HCT116 (cell line): ENCODE results near the gene UNKL. TPM values are rescaled to one million over a fixed set of nuclear protein-coding genes. Genes with fewer than 3 reads are reported as not detected.

Experiments
- ATAC-seq: fragments of 200-7000 bp; cut with Tn5 transposase; 2 replicates; pipeline ENCODE4 v1.9.1; 2020; ENCODE audit warnings: mild to moderate bottlenecking, moderate library complexity
- BruUV-seq: library from RNA; stranded (reverse); fragments of 400-500 nt; replicated peaks from 2 replicates; lab custom pipeline; 2021; lab: Mats Ljungman, UMichigan
- CTCF ChIA-PET: fragments of 300-600 bp; sonication (Branson Sonifier 250); formaldehyde crosslinking; loops from one replicate; lab custom pipeline; 2021; ENCODE audit warnings: antibody characterized with exemption; lab: Charles Lee
- POLR2A ChIA-PET: fragments of 300-600, 350-600 bp; sonication (Branson Sonifier 250); formaldehyde crosslinking; loops from one replicate; lab custom pipeline; 2021; ENCODE audit warnings: antibody characterized with exemption; lab: Charles Lee
- RAD21 ChIA-PET, 2 experiments: fragments of 300-600 bp; sonication (Branson Sonifier 250); formaldehyde crosslinking; loops; one replicate each; lab custom pipeline; 2023; ENCODE audit warnings: low total read pairs in 2 of 2; ENCODE audit not compliant: uncharacterized antibody in 2 of 2, unreplicated experiment in 2 of 2, low non-redundant PET in 1 of 2; lab: Charles Lee
- DNase-seq: peaks from one replicate; pipeline ENCODE4 v3.0.0-alpha.2; 2010; ENCODE audit warnings: low read depth, low spot score
- H2AFZ ChIP-seq: fragments of 200-600 bp; shearing (Covaris generic), sonication (generic); 2 replicates; pipeline ENCODE4 v1.6.1; 2017; ENCODE audit warnings: low read depth, mixed run types, mixed read lengths, antibody characterized with exemption, low read length; ENCODE audit not compliant: poor library complexity, severe bottlenecking
- H3K27ac ChIP-seq: 2 replicates; pipeline ENCODE4 v1.5.1; 2012; ENCODE audit warnings: low read depth, low read length
- H3K27me3 ChIP-seq: fragments of 200-600 bp; sonication (generic); 2 replicates; pipeline ENCODE4 v1.6.1; 2016; ENCODE audit warnings: mixed run types, low read length, mixed read lengths; ENCODE audit not compliant: insufficient read depth
- H3K36me3 ChIP-seq, 2 experiments: fragments of 200-500 bp in 1 of 2; fragments of 200-600 bp in 1 of 2; sonication (Bioruptor generic) in 1 of 2; sonication (generic) in 1 of 2; 2 replicates each; pipeline versions ENCODE4 v1.5.1 to v1.6.1; 2014 to 2016; ENCODE audit warnings: low read length in 2 of 2, inconsistent platforms in 1 of 2, mixed read lengths in 1 of 2, mixed run types in 1 of 2; ENCODE audit not compliant: insufficient read depth in 2 of 2, control insufficient read depth in 1 of 2
- H3K4me1 ChIP-seq, 2 experiments: fragments of 200-600 bp in 1 of 2; sonication (generic) in 1 of 2; 2 replicates each; pipeline versions ENCODE4 v1.5.1 to v1.6.1; 2012 to 2017; ENCODE audit warnings: low read length in 2 of 2, inconsistent platforms in 1 of 2, mild to moderate bottlenecking in 1 of 2, mixed read lengths in 1 of 2, mixed run types in 1 of 2, moderate library complexity in 1 of 2; ENCODE audit not compliant: insufficient read depth in 2 of 2, control insufficient read depth in 1 of 2
- H3K4me2 ChIP-seq: fragments of 200-600 bp; sonication (generic); 2 replicates; pipeline ENCODE4 v1.6.1; 2017; ENCODE audit warnings: mixed run types, low read length, mixed read lengths
- H3K4me3 ChIP-seq, 2 experiments: fragments of 200-600 bp in 1 of 2; sonication (generic) in 1 of 2; replicated peaks in 1 of 2; 2 replicates each; pipeline ENCODE4 v1.5.1; 2011 to 2016; ENCODE audit warnings: low read length in 2 of 2, control low read depth in 1 of 2, low read depth in 1 of 2, mild to moderate bottlenecking in 1 of 2, mixed read lengths in 1 of 2, mixed run types in 1 of 2
- H3K79me2 ChIP-seq: fragments of 200-600 bp; sonication (generic); 2 replicates; pipeline ENCODE4 v1.6.1; 2017; ENCODE audit warnings: mild to moderate bottlenecking, mixed run types, low read length, moderate library complexity, mixed read lengths; ENCODE audit not compliant: insufficient read depth
- H3K9ac ChIP-seq: fragments of 200-600 bp; sonication (generic); 2 replicates; pipeline ENCODE4 v1.6.1; 2016; ENCODE audit warnings: low read length, mixed read lengths
- H3K9me2 ChIP-seq: fragments of 200-600 bp; sonication (generic), shearing (Covaris generic); 2 replicates; pipeline ENCODE4 v1.6.1; 2017; ENCODE audit warnings: mixed run types, mild to moderate bottlenecking, moderate library complexity; ENCODE audit not compliant: insufficient read depth
- H3K9me3 ChIP-seq, 2 experiments: fragments of 200-500 bp in 1 of 2; fragments of 200-600 bp in 1 of 2; sonication (Bioruptor generic) in 1 of 2; sonication (generic) in 1 of 2; 2 replicates each; pipeline ENCODE4 v1.6.1; 2014 to 2017; ENCODE audit warnings: low read length in 2 of 2, mixed read lengths in 2 of 2, inconsistent platforms in 1 of 2, low read depth in 1 of 2, mild to moderate bottlenecking in 1 of 2, mixed run types in 1 of 2, moderate library complexity in 1 of 2; ENCODE audit not compliant: control insufficient read depth in 1 of 2, insufficient read depth in 1 of 2
- H4K20me1 ChIP-seq: fragments of 200-600 bp; sonication (generic), shearing (Covaris generic); 2 replicates; pipeline ENCODE4 v1.6.1; 2017; ENCODE audit warnings: mixed run types, mild to moderate bottlenecking, moderate library complexity; ENCODE audit not compliant: insufficient read depth
- CBX3 ChIP-seq: IDR thresholded peaks from 2 replicates; pipeline ENCODE4 v1.6.1; 2012; ENCODE audit warnings: low read depth
- EGR1 ChIP-seq: IDR thresholded peaks from 2 replicates; pipeline ENCODE4 v1.6.1; 2012; ENCODE audit warnings: low read depth
- EZH2 ChIP-seq: fragments of 200-600 bp; sonication (generic); IDR thresholded peaks from 2 replicates; pipeline ENCODE4 v1.6.1; 2017; ENCODE audit warnings: antibody characterized with exemption, mixed run types
- FOSL1 ChIP-seq: IDR thresholded peaks from 2 replicates; pipeline ENCODE4 v1.6.1; 2012; ENCODE audit warnings: low read depth
- JUND ChIP-seq: IDR thresholded peaks from 2 replicates; pipeline ENCODE4 v1.6.1; 2012
- RAD21 ChIP-seq: IDR thresholded peaks from 2 replicates; pipeline ENCODE4 v1.6.1; 2012; ENCODE audit warnings: low read depth, mild to moderate bottlenecking
- SIN3A ChIP-seq: IDR thresholded peaks from 2 replicates; pipeline ENCODE4 v1.6.1; 2012; ENCODE audit warnings: low read depth
- TCF7L2 ChIP-seq: IDR thresholded peaks from 2 replicates; pipeline ENCODE4 v1.7.0; 2011; ENCODE audit warnings: borderline replicate concordance, inconsistent platforms; ENCODE audit not compliant: insufficient read depth, insufficient read length; ENCODE audit errors: extremely low read depth
- ZFX ChIP-seq: fragments of 450-650 bp; IDR thresholded peaks from 2 replicates; pipeline ENCODE4 v1.6.1; 2017
- intact Hi-C: fragments of 100-400 bp; cut with micrococcal nuclease; formaldehyde crosslinking; loops from 2 replicates; pipeline ENCODE4 v1.10.0; 2022
- total RNA-seq: library from RNA; stranded (reverse); gene quantifications from one replicate; pipeline ENCODE4 v1.2.1, GENCODE V29; 2021; ENCODE audit not compliant: unreplicated experiment
- TF ChIP-seq, protein P1 (sequence below), 3 experiments: fragments of 200-600 bp in 1 of 3; sonication (generic) in 1 of 3; IDR thresholded peaks in 2 of 3; conservative IDR thresholded peaks in 1 of 3; 2 replicates each; pipeline ENCODE4 v1.5.1; 2012 to 2017; ENCODE audit warnings: low read depth in 2 of 3, low read length in 2 of 3, antibody characterized with exemption in 1 of 3, borderline replicate concordance in 1 of 3, control low read depth in 1 of 3, mild to moderate bottlenecking in 1 of 3, mixed read lengths in 1 of 3, mixed run types in 1 of 3, moderate library complexity in 1 of 3; ENCODE audit not compliant: insufficient read depth in 1 of 3
- TF ChIP-seq, protein P2 (sequence below): IDR thresholded peaks from 2 replicates; pipeline ENCODE4 v1.6.1; 2012
- TF ChIP-seq, protein P3 (sequence below): IDR thresholded peaks from 2 replicates; pipeline ENCODE4 v1.6.1; 2011; ENCODE audit warnings: mild to moderate bottlenecking, low read length, moderate library complexity; ENCODE audit not compliant: insufficient replicate concordance; ENCODE audit errors: extremely low read depth
- TF ChIP-seq, protein P4 (sequence below): IDR thresholded peaks from 2 replicates; pipeline ENCODE4 v1.6.1; 2012

Gene UNKL
- total RNA-seq, 1 experiment from 2014 or later, result 24.9 TPM

DNA sequence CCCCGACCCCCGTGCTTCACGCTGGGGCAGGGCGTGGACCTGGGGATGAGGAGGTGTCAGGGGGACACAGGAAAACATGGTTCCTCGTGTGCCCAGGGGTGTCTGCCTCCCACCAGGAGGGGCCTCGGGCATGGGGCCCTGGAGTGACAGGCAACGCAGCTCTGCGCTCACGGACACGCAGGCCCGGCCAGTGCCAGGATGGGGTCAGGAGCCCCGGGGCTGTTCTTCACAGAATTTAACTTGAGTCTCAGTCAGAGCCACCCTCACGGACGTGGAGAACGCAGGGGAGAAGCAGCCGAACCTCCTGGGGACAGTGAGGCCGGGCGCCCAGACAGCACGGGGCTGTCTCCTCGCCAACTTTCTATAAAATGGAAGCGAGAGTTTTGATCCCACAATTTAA is 16.7 kb downstream of the UNKL start:
- ChIA-PET CTCF (no interaction called here), RAD21 (no interaction called here), POLR2A (no interaction called here)
- Histone ChIP-seq H3K4me2 (no peak overlapping the region), H3K9me3 (no peaks in the 10 kb centered on the region), H3K36me3 (no peaks in the 10 kb centered on the region; a peak in 1 of 4 replicates), H3K9me2 (no peaks in the 10 kb centered on the region), H4K20me1 (no peaks in the 10 kb centered on the region), H3K27me3 (no peaks in the 10 kb centered on the region), H2AFZ (no peak overlapping the region), H3K4me1 (no peaks in the 10 kb centered on the region), H3K79me2 (no peaks in the 10 kb centered on the region), H3K4me3 (no peak overlapping the region), H3K27ac (no peak overlapping the region), H3K9ac (no peak overlapping the region)
- TF ChIP-seq, protein P1, sequence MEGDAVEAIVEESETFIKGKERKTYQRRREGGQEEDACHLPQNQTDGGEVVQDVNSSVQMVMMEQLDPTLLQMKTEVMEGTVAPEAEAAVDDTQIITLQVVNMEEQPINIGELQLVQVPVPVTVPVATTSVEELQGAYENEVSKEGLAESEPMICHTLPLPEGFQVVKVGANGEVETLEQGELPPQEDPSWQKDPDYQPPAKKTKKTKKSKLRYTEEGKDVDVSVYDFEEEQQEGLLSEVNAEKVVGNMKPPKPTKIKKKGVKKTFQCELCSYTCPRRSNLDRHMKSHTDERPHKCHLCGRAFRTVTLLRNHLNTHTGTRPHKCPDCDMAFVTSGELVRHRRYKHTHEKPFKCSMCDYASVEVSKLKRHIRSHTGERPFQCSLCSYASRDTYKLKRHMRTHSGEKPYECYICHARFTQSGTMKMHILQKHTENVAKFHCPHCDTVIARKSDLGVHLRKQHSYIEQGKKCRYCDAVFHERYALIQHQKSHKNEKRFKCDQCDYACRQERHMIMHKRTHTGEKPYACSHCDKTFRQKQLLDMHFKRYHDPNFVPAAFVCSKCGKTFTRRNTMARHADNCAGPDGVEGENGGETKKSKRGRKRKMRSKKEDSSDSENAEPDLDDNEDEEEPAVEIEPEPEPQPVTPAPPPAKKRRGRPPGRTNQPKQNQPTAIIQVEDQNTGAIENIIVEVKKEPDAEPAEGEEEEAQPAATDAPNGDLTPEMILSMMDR (IDR thresholded peaks at IDR 0.05 in 2 of 3, conservative IDR thresholded peaks at IDR 0.05 in 1 of 3; ENCODE audit: borderline replicate concordance in 1 of 3, insufficient read depth in 1 of 3, low read depth in 2 of 3, low read length in 2 of 3), result no peak
- TF ChIP-seq ZFX (no peak), RAD21 (no peak)
- intact Hi-C loops, result no loop called here
- no peak for DNase-seq
- ATAC-seq, result no peak
- no TSS peak for BruUV-seq

DNA sequence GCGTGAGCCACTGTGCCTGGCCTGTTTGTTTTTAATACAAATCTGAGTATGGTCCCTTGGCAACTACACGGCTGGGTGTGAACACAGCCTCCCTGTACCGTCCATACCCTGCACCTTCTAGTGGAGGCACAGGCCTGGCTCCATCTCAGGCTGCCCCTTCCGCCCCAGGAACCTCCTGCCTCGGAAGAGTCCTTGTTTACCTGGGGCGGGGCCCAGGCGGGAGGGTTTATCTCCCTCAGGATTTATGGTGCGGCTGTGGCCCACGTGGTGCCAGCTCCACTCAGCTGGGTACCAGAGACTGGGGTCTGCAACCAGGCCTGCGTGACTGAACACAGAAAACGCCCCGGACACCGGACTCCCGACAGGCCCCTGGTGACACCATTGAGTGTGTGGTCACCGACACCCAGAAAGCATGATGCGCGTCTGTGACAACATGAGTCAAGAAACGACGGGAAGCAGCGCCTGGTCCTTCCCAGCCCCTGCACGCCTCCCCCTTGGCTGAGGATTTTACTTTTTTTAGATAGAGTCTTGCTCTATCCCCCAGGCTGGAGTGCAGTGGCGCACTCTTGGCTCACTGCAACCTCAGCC is 19.0 kb downstream of the UNKL start:
- ChIA-PET POLR2A (no interaction called here), CTCF (no interaction called here), RAD21 (no interaction called here)
- intact Hi-C loops, result no loop called here
- H3K9ac ChIP-seq, result no peak overlapping the region
- H2AFZ ChIP-seq, result no peak overlapping the region
- H3K27ac ChIP-seq, result no peak overlapping the region
- no peaks in the 10 kb centered on the region; a peak in 1 of 4 replicates for H3K36me3 ChIP-seq
- H4K20me1 ChIP-seq, result no peaks in the 10 kb centered on the region
- H3K9me2 ChIP-seq, result no peaks in the 10 kb centered on the region
- no peaks in the 10 kb centered on the region for H3K4me1 ChIP-seq
- DNase-seq (no peak), ATAC-seq (no peak)
- H3K9me3 ChIP-seq, result no peaks in the 10 kb centered on the region
- no peaks in the 10 kb centered on the region for H3K27me3 ChIP-seq
- no peaks in the 10 kb centered on the region for H3K79me2 ChIP-seq
- no peak overlapping the region for H3K4me2 ChIP-seq
- H3K4me3 ChIP-seq, result no peak overlapping the region
- BruUV-seq, result no TSS peak
- TF ChIP-seq EZH2 (no peak), FOSL1 (no peak), JUND (no peak), EGR1 (no peak), RAD21 (no peak), ZFX (no peak), CBX3 (no peak), TCF7L2 (no peak), SIN3A (no peak)
- TF ChIP-seq, protein P2, sequence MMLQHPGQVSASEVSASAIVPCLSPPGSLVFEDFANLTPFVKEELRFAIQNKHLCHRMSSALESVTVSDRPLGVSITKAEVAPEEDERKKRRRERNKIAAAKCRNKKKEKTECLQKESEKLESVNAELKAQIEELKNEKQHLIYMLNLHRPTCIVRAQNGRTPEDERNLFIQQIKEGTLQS, result no peak
- TF ChIP-seq, protein P1 (IDR thresholded peaks at IDR 0.05 in 2 of 3, conservative IDR thresholded peaks at IDR 0.05 in 1 of 3; ENCODE audit: borderline replicate concordance in 1 of 3, insufficient read depth in 1 of 3, low read depth in 2 of 3, low read length in 2 of 3), result no peak
- TF ChIP-seq, protein P3, sequence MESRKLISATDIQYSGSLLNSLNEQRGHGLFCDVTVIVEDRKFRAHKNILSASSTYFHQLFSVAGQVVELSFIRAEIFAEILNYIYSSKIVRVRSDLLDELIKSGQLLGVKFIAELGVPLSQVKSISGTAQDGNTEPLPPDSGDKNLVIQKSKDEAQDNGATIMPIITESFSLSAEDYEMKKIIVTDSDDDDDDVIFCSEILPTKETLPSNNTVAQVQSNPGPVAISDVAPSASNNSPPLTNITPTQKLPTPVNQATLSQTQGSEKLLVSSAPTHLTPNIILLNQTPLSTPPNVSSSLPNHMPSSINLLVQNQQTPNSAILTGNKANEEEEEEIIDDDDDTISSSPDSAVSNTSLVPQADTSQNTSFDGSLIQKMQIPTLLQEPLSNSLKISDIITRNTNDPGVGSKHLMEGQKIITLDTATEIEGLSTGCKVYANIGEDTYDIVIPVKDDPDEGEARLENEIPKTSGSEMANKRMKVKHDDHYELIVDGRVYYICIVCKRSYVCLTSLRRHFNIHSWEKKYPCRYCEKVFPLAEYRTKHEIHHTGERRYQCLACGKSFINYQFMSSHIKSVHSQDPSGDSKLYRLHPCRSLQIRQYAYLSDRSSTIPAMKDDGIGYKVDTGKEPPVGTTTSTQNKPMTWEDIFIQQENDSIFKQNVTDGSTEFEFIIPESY, result no peak
- TF ChIP-seq, protein P4, sequence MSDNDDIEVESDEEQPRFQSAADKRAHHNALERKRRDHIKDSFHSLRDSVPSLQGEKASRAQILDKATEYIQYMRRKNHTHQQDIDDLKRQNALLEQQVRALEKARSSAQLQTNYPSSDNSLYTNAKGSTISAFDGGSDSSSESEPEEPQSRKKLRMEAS, result no peak
